Ishikawa (cell line): ENCODE results near the gene SDCCAG8.

Experiments
- EP300 ChIP-seq: IDR thresholded peaks from 2 replicates; pipeline ENCODE4 v1.6.1; 2012; ENCODE audit warnings: borderline replicate concordance
- FOXM1 ChIP-seq: IDR thresholded peaks from 2 replicates; pipeline ENCODE4 v1.6.1; 2012; ENCODE audit warnings: low read depth, borderline replicate concordance
- MAX ChIP-seq: IDR thresholded peaks from 2 replicates; pipeline ENCODE4 v1.6.1; 2012
- NFIC ChIP-seq: IDR thresholded peaks from 2 replicates; pipeline ENCODE4 v1.6.1; 2012
- RAD21 ChIP-seq: IDR thresholded peaks from 2 replicates; pipeline ENCODE4 v1.6.1; 2012; ENCODE audit warnings: low read depth

- TF ChIP-seq FOXM1 (no peak), MAX (no peak), RAD21 (no peak), EP300 (no peak), NFIC (no peak)
These were observed 16.2 kb downstream of the SDCCAG8 start for GRCh38 chr1:243271996-243272395.
